Retinal pigment epithelial cell (primary cell): ENCODE results near the gene PDE9A.

Experiments
- DNase-seq: peaks from one replicate; pipeline ENCODE4 v3.0.0-alpha.2; 2010; ENCODE audit warnings: low read depth
- H3K4me3 ChIP-seq: 2 replicates; pipeline ENCODE4 v1.5.1; 2011; ENCODE audit warnings: mild to moderate bottlenecking, low read length, control low read depth, moderate library complexity
- CTCF ChIP-seq: conservative IDR thresholded peaks from 2 replicates; pipeline ENCODE4 v1.5.1; 2011; ENCODE audit warnings: low read depth, low read length, control low read depth, inconsistent platforms

Gene PDE9A

GRCh38 chr21:42685954-42686500 is 32.6 kb downstream of the PDE9A start:
- no peak for DNase-seq
- no peak overlapping the region for H3K4me3 ChIP-seq
- TF ChIP-seq CTCF = no peak

- DNase-seq = no peak
- no peak overlapping the region for H3K4me3 ChIP-seq
- no peak for TF ChIP-seq CTCF
These were observed 34.4 kb downstream of the PDE9A start for GRCh38 chr21:42687796-42688195.

GRCh38 chr21:42688226-42688840 is 34.9 kb downstream of the PDE9A start:
- no peak for TF ChIP-seq CTCF
- no peak overlapping the region for H3K4me3 ChIP-seq
- no peak for DNase-seq

GRCh38 chr21:42688841-42689371 is 35.5 kb downstream of the PDE9A start:
- TF ChIP-seq CTCF = no peak
- no peak overlapping the region for H3K4me3 ChIP-seq
- DNase-seq = no peak

GRCh38 chr21:42690586-42690985 is 37.2 kb downstream of the PDE9A start:
- DNase-seq = no peak
- H3K4me3 ChIP-seq = no peak overlapping the region
- TF ChIP-seq CTCF = no peak

GRCh38 chr21:42691901-42692559 is 38.6 kb downstream of the PDE9A start:
- DNase-seq = no peak
- no peak for TF ChIP-seq CTCF
- H3K4me3 ChIP-seq = no peak overlapping the region

GRCh38 chr21:42692688-42693087 is 39.3 kb downstream of the PDE9A start:
- H3K4me3 ChIP-seq = no peak overlapping the region
- no peak for DNase-seq
- TF ChIP-seq CTCF = no peak
